GM18505 (cell line): ENCODE results near the gene USP53.
"Not testable (repeated sequence)": the region's sequence is repeated elsewhere in the genome, so short reads cannot be mapped to it uniquely, and the experiment has no call there.

Source experiments
- ATAC-seq: cut with Tn5 transposase; IDR thresholded peaks from one replicate; pipeline ENCODE4 v1.9.1; 2021; ENCODE audit not compliant: unreplicated experiment
- POLR2A ChIP-seq: IDR thresholded peaks from 4 replicates; pipeline ENCODE4 v1.6.1; 2011; ENCODE audit warnings: borderline replicate concordance; ENCODE audit not compliant: insufficient read depth, insufficient read length; ENCODE audit errors: extremely low read depth

Gene USP53

DNA sequence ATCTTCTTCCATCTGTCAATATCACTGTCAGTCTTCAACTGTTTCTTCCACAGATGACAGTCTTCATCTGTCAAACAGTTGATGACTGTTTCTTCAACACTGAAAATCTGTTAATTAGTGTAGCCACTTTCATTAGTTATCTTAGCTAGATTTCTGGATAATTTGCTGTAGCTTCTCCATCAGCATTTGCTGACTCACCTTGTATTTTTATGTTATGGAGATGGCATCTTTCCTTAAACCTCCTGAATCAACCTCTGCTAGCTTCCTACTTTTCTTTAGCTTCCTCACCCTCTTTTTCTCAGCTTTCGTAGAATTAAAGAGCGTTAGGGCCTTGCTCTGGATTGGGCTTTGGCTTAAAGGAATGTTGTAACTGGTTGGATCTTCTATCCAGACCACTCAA lies 25.1 kb downstream of the USP53 start:
- no peak for TF ChIP-seq POLR2A
- no peak for ATAC-seq

DNA sequence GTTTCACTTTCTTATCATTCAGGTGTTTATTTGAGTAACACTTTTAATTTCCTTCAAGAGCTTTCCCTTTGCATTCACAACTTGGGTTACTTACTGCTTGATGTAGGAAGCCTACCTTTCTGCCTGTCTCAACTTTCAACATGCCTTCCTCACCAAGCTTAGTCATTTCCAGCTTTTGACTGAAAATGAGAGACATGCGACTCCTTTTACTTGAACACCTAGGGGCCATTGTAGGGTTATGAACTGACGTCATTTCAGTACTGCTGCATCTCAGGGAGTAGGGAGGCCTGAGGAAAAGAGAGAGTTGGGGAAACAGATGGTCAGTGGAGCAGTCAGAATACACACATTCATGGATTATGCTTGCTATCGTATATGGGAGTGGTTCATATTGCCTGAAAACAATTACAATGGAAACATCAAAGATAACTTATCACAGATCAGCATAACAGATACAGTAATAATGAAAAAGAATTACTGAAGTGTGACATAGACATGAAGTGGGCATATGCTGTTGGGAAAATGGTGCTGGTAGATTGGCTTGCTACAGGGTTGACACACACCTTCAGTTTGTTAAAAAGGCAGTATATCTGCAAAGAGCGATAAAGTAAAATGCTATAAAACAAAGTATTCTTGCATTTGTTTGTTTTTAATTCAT lies 25.7 kb downstream of the USP53 start:
- peak; percentile 97 for ATAC-seq
- no peak for TF ChIP-seq POLR2A

DNA sequence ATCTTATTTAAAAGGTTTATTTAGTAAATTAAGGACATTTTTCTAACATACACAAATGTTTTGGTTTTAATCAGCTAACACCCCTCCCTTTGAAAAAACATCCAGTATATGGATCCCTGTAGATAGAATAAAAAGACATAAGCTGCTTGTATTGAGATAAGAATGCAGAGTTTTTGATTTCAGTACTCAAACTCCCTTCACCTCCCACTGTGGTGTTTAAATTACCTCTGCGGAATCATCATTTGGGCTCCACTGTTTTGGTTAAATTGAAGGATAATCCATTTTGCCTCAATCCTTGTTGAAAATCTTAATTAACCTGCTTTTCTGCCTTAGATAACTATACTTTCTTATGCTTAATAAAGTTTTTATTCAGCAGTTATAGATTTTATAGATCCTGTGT lies 27.6 kb downstream of the USP53 start:
- TF ChIP-seq POLR2A, result no peak
- ATAC-seq, result no peak

DNA sequence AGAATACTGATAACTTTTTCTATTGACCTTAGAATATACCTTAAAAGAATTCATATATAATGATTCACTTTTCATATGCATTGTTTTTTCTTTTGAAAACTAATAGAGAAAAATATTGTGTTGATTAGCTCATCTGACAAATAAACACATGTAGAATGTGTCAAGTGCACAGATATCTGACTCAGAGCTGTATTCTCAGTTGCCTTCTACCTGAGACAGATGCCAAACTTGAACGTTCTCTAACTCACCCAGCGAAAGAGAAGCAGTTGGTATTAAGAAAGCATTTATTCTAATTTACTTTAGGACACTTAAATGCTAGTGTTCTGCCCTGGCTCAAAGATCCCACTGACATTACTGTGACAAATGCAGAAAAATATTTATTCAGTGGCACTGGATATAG lies 28.1 kb downstream of the USP53 start:
- ATAC-seq, result no peak
- TF ChIP-seq POLR2A, result no peak

DNA sequence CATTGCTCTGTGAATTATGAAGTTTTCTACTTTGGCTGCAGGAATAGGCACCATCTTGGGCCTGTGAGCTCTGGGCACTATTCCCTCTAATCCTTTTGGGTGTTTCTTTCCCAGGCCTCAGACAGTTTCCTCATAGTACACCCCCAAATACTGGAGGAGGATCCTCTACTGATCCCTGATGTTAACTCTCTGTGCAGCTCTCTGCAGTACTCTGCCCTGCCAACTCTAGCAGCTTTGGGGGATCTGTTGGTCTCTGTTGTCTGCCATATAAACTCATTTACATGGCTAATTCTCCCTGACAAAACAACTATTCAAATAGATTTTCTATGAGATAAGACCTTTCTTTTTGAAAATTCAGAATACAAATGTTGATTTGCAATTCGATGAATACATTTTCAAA lies 29.9 kb downstream of the USP53 start:
- no peak for TF ChIP-seq POLR2A
- ATAC-seq, result no peak

DNA sequence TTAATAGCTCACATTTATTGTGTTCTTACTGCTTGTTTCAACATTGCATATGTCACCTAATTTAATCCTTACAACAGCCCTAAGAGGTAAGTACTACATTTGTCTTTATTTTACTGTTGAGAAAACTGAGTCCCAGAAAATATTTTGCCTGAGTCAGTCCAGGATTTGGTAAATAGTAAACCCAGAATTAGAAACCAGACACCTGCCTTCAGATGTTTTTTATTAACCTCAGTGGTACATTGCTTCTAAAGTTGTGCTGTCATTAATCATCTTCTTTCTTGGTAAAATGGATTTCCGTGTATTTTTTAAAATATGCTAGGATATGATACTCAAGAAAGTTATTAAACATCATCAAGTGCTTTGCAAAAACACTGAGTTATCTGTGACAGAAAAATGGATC lies 31.4 kb downstream of the USP53 start:
- TF ChIP-seq POLR2A, result no peak
- no peak for ATAC-seq

DNA sequence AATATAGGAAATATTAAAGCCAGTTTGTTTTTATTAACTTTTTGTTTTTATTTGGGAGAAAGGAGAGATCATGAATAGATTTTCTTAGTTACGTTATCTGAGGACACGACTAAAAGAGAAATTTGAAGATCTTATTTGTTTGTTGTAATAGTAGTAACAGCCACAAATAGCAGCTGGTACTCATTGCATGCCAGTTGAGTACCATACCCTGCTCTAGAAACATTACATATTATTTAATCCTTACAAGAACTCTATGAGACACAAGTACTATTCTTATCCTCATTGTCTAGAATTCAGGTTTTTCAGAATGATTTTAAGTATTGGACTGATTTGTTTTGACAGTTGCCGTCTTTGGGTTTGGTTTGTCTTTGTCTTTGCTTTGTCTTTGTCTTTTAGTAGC lies 31.8 kb downstream of the USP53 start:
- no peak for ATAC-seq
- no peak for TF ChIP-seq POLR2A

DNA sequence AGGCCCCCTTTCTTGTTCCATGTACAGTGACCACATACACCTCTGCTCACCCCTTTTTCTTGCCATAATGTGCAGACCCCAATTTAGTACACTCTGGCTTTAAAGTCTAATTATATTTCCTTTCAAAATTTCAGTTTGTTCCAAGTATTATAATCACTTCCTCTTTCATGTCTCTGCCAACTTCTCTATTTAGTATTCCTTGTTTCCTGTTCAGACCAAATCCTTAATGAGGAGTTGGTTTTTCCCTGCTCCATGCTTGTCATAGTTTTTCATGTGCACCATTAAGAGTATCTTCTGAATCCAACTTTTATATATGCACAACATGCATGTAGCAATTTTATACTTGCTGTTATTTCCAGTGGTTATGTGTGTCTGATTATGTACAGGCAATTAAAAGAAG lies 32.3 kb downstream of the USP53 start:
- TF ChIP-seq POLR2A, result no peak
- no peak for ATAC-seq

DNA sequence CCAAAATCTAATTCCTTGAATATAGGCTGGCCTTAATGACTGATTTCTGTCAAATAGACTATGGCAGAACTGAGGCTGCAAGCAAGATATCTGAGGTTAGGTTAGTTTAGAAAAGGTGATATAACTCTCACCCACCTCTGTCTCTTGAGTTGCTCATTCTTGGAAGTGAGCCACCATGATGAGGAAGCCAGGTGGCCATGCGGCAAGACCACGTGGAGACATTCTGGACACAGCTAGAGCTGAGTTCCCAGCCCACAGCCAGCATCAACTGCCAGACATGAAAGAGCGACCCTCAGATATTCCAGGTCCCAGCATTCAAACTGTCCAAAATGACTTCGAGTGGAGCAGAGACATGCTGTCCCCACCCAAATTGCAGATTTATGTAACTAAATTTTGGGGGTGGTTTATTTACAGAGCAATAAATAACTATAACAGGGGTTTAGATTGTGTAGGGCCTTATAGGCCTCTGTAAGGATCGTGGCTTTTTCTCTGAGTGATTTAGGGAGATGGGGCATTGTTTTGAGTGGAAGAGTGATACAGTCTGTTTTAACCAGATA lies 33.7 kb downstream of the USP53 start:
- ATAC-seq, result no peak
- TF ChIP-seq POLR2A, result no peak

DNA sequence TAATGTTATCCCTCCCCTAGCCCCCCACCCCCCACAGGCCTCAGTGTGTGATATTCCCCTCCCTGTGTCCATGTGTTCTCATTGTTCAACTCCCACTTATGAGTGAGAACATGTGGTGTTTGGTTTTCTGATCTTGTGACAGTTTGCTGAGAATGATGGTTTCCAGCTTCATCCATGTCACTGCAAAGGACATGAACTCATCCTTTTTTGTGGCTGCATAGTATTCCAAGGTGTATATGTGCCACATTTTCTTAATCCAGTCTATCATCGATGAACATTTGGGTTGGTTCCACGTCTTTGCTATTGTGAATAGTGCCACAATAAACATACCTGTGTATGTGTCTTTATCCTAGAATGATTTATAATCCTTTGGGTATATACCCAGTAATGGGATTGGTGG lies 38.5 kb downstream of the USP53 start:
- ATAC-seq, result not testable (repeated sequence)

DNA sequence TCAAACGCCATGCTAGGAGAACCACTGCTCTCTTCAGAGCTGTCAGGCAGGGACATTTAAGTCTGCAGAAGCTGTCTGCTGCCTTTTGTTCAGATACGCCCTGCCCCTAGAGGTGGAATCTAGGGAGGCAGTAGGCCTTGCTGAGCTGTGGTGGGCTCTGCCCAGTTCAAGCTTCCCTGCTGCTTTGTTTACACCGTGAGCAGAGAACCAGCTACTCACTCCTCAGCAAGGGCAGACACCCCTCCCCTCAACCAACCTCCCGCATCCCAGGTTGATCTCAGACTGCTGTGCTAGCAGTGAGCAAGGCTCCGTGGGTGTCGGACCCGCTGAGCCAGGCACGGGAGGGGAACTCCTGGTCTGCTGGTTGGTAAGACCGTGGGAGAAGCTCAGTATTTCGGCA lies 42.7 kb downstream of the USP53 start:
- ATAC-seq, result not testable (repeated sequence)

DNA sequence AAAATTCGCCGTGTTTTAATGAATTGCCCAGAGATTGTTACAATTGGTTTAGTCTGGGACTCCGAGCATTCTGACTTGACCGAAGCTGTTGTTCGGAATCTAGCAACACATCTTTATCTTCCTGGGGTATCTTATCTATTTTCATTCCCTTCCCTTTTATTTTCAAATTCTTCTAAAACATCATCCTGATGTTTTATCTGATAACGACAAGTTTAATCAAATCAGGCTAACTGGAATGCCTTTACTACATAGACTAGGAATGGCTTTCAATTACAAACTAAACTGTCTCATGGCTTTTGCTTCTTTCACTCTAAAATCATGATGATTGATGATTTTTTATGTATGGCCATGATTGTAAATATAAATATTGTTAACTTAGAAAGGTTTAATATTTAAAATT lies 48.0 kb downstream of the USP53 start:
- no peak for ATAC-seq
- TF ChIP-seq POLR2A, result no peak

DNA sequence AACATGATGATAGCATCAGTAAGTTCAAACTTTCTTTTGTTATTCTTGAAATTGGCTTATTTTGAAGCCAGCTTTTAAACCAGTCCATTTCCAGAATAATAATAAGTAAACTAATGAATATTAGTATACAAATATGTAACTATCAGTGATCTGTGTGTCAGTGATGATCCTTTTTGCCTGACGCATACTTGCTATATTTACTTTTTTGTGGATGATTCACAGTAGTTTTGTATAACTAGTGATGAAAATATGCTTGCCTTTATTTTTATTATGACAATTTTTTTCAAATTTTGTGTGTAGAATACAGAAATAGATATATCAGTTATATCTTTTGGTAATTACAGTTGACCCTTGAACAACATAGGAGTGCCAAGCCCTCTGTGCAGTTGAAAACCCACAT lies 49.5 kb downstream of the USP53 start:
- no peak for TF ChIP-seq POLR2A
- ATAC-seq, result no peak

DNA sequence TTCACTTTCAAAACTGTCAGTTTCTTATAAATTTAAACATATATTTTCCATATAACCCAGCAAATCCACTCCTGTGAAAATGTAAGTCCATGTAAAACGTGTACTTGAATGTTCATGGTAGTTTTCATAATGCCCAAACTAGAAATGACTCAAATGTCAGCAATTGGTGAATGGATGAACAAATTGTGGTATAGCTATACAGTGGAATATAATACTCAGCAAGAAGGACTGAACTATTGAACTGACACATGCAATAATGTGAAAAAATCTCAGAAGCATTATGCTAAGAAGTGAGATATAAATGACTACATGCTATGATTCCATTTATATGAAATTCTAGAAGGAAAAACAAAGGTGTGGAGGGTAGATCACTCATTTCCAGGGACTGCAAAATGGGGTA lies 52.2 kb downstream of the USP53 start:
- no peak for TF ChIP-seq POLR2A
- ATAC-seq, result no peak

DNA sequence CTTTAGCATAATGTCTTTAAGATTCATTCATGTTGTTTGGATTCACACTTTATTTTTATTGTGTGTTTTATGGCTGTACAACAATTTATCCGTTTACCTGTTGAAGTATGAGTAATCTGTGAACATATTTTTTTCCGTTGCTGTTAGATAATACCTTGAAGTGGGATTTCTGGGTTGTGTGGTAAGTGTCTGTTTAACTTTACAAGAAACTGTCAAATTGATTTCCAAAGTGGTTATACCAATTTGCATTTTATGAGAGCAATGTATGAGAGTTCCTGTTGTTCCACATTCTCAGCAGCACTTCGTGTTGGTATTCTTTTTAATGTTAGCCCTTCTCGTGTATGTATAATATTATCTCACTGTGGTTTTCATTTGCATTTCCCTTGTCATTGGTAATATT lies 53.6 kb downstream of the USP53 start:
- no peak for ATAC-seq
- no peak for TF ChIP-seq POLR2A
